SK-N-SH treated with all-trans-retinoic acid at 6 μM for 48 hours (cell line): ENCODE measurements around the gene MNT.

Experiments
- ATAC-seq: fragments of 200-7000 bp; cut with Tn5 transposase; 3 replicates; pipeline ENCODE4 v1.9.1; 2020; ENCODE audit warnings: mild to moderate bottlenecking, moderate library complexity
- ARNTL ChIP-seq: fragments of 450-650 bp; formaldehyde crosslinking; IDR thresholded peaks from 2 replicates; pipeline ENCODE4 v1.5.0; 2020; ENCODE audit warnings: low read depth, mild to moderate bottlenecking, moderate library complexity, borderline replicate concordance
- BACH2 ChIP-seq: fragments of 250-450 bp; sonication (Bioruptor Pico); IDR thresholded peaks from 2 replicates; pipeline ENCODE4 v1.9.0; 2021; ENCODE audit warnings: mild to moderate bottlenecking, borderline replicate concordance
- CREB5 ChIP-seq: fragments of 250-450 bp; sonication (Bioruptor Pico); IDR thresholded peaks from 2 replicates; pipeline ENCODE4 v1.5.1; 2020; ENCODE audit warnings: low read depth, mild to moderate bottlenecking, moderate library complexity
- CSDC2 ChIP-seq: fragments of 250-450 bp; sonication (Bioruptor Pico); IDR thresholded peaks from 2 replicates; pipeline ENCODE4 v1.5.0; 2020; ENCODE audit warnings: mild to moderate bottlenecking, moderate library complexity
- CSRNP3 ChIP-seq: fragments of 250-450 bp; sonication (Bioruptor Pico); IDR thresholded peaks from 2 replicates; pipeline ENCODE4 v1.5.1; 2021; ENCODE audit warnings: mild to moderate bottlenecking, moderate library complexity
- ESRRG ChIP-seq: fragments of 250-450 bp; sonication (Bioruptor Pico); IDR thresholded peaks from 2 replicates; pipeline ENCODE4 v1.6.1; 2021; ENCODE audit warnings: mild to moderate bottlenecking
- GLIS3 ChIP-seq: fragments of 250-450 bp; sonication (Bioruptor Pico); IDR thresholded peaks from 2 replicates; pipeline ENCODE4 v1.5.0; 2020; ENCODE audit warnings: mild to moderate bottlenecking, moderate library complexity
- ISL1 ChIP-seq: fragments of 250-450 bp; sonication (Bioruptor Pico); IDR thresholded peaks from 2 replicates; pipeline ENCODE4 v2.1.2; 2022; ENCODE audit warnings: mild to moderate bottlenecking, moderate library complexity
- OSR1 ChIP-seq: fragments of 250-450 bp; sonication (Bioruptor Pico); IDR thresholded peaks from 2 replicates; pipeline ENCODE4 v1.8.0; 2022; ENCODE audit warnings: moderate library complexity, mild to moderate bottlenecking, inconsistent platforms
- PPARA ChIP-seq: fragments of 250-450 bp; sonication (Bioruptor Pico); IDR thresholded peaks from 2 replicates; pipeline ENCODE4 v1.5.0; 2020; ENCODE audit warnings: mild to moderate bottlenecking, borderline replicate concordance
- RARB ChIP-seq: fragments of 250-450 bp; sonication (Bioruptor Pico); IDR thresholded peaks from 2 replicates; pipeline ENCODE4 v1.8.0; 2021; ENCODE audit warnings: mild to moderate bottlenecking, moderate library complexity
- SNAI2 ChIP-seq: fragments of 250-450 bp; sonication (Bioruptor Pico); IDR thresholded peaks from 2 replicates; pipeline ENCODE4 v1.5.0; 2020; ENCODE audit warnings: mild to moderate bottlenecking, moderate library complexity
- TCF4 ChIP-seq: fragments of 250-450 bp; sonication (Bioruptor Pico); IDR thresholded peaks from 2 replicates; pipeline ENCODE4 v1.8.0; 2021; ENCODE audit warnings: mild to moderate bottlenecking, moderate library complexity, borderline replicate concordance
- TSHZ2 ChIP-seq: fragments of 250-450 bp; sonication (Bioruptor Pico); IDR thresholded peaks from 2 replicates; pipeline ENCODE4 v1.5.0; 2020; ENCODE audit warnings: mild to moderate bottlenecking, moderate library complexity
- ZC3H10 ChIP-seq: fragments of 250-450 bp; sonication (Bioruptor Pico); IDR thresholded peaks from 2 replicates; pipeline ENCODE4 v1.5.1; 2021; ENCODE audit warnings: mild to moderate bottlenecking, moderate library complexity
- ZFP30 ChIP-seq: fragments of 450-650 bp; formaldehyde crosslinking; IDR thresholded peaks from 2 replicates; pipeline ENCODE4 v1.5.0; 2022; ENCODE audit warnings: mild to moderate bottlenecking, moderate library complexity
- ZNF565 ChIP-seq: fragments of 450-650 bp; formaldehyde crosslinking; conservative IDR thresholded peaks from 2 replicates; pipeline ENCODE4 v1.5.0; 2020; ENCODE audit warnings: low read depth, mild to moderate bottlenecking, moderate library complexity
- ZNF70 ChIP-seq: fragments of 450-650 bp; formaldehyde crosslinking; IDR thresholded peaks from 2 replicates; pipeline ENCODE4 v1.5.0; 2020; ENCODE audit warnings: mild to moderate bottlenecking, moderate library complexity
- ZNF8 ChIP-seq: fragments of 450-650 bp; formaldehyde crosslinking; IDR thresholded peaks from 2 replicates; pipeline ENCODE4 v1.5.0; 2020; ENCODE audit warnings: mild to moderate bottlenecking, moderate library complexity
- TF ChIP-seq, protein P1 (sequence below): fragments of 250-450 bp; sonication (Bioruptor Pico); IDR thresholded peaks from 2 replicates; pipeline ENCODE4 v1.8.0; 2020; ENCODE audit warnings: mild to moderate bottlenecking, moderate library complexity, borderline replicate concordance

MNT gene

GRCh38 chr17:2336852-2337543 is 63.9 kb downstream of the MNT start, which contains the start of gene SGSM2:
TSS of gene SGSM2 (plus strand) at chr17:2337501. CDS start at chr17:2337689, 188 bp downstream.
- ATAC-seq = peak; percentile 74
- no peak for TF ChIP-seq GLIS3 (CRISPR knock-in tag)
- TF ChIP-seq, protein P1, sequence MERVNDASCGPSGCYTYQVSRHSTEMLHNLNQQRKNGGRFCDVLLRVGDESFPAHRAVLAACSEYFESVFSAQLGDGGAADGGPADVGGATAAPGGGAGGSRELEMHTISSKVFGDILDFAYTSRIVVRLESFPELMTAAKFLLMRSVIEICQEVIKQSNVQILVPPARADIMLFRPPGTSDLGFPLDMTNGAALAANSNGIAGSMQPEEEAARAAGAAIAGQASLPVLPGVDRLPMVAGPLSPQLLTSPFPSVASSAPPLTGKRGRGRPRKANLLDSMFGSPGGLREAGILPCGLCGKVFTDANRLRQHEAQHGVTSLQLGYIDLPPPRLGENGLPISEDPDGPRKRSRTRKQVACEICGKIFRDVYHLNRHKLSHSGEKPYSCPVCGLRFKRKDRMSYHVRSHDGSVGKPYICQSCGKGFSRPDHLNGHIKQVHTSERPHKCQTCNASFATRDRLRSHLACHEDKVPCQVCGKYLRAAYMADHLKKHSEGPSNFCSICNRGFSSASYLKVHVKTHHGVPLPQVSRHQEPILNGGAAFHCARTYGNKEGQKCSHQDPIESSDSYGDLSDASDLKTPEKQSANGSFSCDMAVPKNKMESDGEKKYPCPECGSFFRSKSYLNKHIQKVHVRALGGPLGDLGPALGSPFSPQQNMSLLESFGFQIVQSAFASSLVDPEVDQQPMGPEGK (CRISPR knock-in tag) = no peak
- TF ChIP-seq ZNF70 (CRISPR knock-in tag) = no peak
- no peak for TF ChIP-seq CSRNP3 (CRISPR knock-in tag)
- no peak for TF ChIP-seq SNAI2
- no peak for TF ChIP-seq ZNF8 (CRISPR knock-in tag)
- TF ChIP-seq CSDC2 (CRISPR knock-in tag) = no peak
- no peak for TF ChIP-seq RARB (CRISPR knock-in tag)
- no peak for TF ChIP-seq ARNTL (CRISPR knock-in tag)
- TF ChIP-seq ZFP30 (CRISPR knock-in tag) = no peak
- TF ChIP-seq CREB5 = no peak
- no peak for TF ChIP-seq ZC3H10 (CRISPR knock-in tag)
- TF ChIP-seq ISL1 = no peak
- TF ChIP-seq TCF4 (CRISPR knock-in tag) = no peak
- no peak for TF ChIP-seq ESRRG (CRISPR knock-in tag)
- TF ChIP-seq BACH2 (CRISPR knock-in tag) = no peak
- no peak for TF ChIP-seq PPARA
- TF ChIP-seq ZNF565 (CRISPR knock-in tag) = no peak
- TF ChIP-seq OSR1 (CRISPR knock-in tag) = no peak

GRCh38 chr17:2336215-2336851 is 64.5 kb downstream of the MNT start, which contains the start of gene TSR1:
TSS of gene TSR1 (minus strand) at chr17:2336457. CDS start at chr17:2336427, 30 bp downstream.
- TF ChIP-seq CSRNP3 (CRISPR knock-in tag) = no peak
- no peak for TF ChIP-seq ESRRG (CRISPR knock-in tag)
- TF ChIP-seq BACH2 (CRISPR knock-in tag) = no peak
- no peak for TF ChIP-seq OSR1 (CRISPR knock-in tag)
- no peak for TF ChIP-seq CREB5
- TF ChIP-seq RARB (CRISPR knock-in tag) = no peak
- no peak for TF ChIP-seq ISL1
- TF ChIP-seq ARNTL (CRISPR knock-in tag) = no peak
- TF ChIP-seq, all 23 proteins: peak for 0
- ATAC-seq = peak; percentile 96

- ATAC-seq = 0 out of 3 replicates have a peak, but pooled peaks have one; percentile 0
- TF ChIP-seq TCF4 (CRISPR knock-in tag) = no peak
- TF ChIP-seq ZNF565 (CRISPR knock-in tag) = no peak
- TF ChIP-seq ZNF8 (CRISPR knock-in tag) = no peak
- TF ChIP-seq CREB5 = no peak
- TF ChIP-seq RARB (CRISPR knock-in tag) = no peak
- TF ChIP-seq CSRNP3 (CRISPR knock-in tag) = no peak
- TF ChIP-seq ESRRG (CRISPR knock-in tag) = no peak
- no peak for TF ChIP-seq ZFP30 (CRISPR knock-in tag)
- no peak for TF ChIP-seq ZC3H10 (CRISPR knock-in tag)
- TF ChIP-seq TSHZ2 (CRISPR knock-in tag) = no peak
Measured at GRCh38 chr17:2335726-2336214, 65.1 kb downstream of the MNT start.
